T-helper 1 cell treated with Interleukin-12 subunit alpha and Interleukin-12 subunit beta and Interleukin-4 antibody, amounts not matched to agents 30 μg/mL and 1 μg/mL, for 36 hours (primary cell): Measurements from ENCODE around the gene HSD3B7.
A peak's percentile ranks its signal among the peaks of the same experiment; 100 is the strongest.
"Not testable (repeated sequence)": the region's sequence is repeated elsewhere in the genome, so short reads cannot be mapped to it uniquely, and the experiment has no call there.

Experiments
- H3K27ac Mint-ChIP-seq: one replicate; pipeline ENCODE4 v1.8.0; 2021; ENCODE audit warnings: mild to moderate bottlenecking, mixed read lengths
- H3K27me3 Mint-ChIP-seq: one replicate; pipeline ENCODE4 v1.8.0; 2021; ENCODE audit warnings: low read depth, mixed read lengths
- H3K36me3 Mint-ChIP-seq: one replicate; pipeline ENCODE4 v1.8.0; 2021; ENCODE audit warnings: low read depth, mixed read lengths
- H3K4me1 Mint-ChIP-seq: one replicate; pipeline ENCODE4 v1.8.0; 2021; ENCODE audit warnings: low read depth, mixed read lengths
- H3K4me3 Mint-ChIP-seq: one replicate; pipeline ENCODE4 v1.8.0; 2021; ENCODE audit warnings: mild to moderate bottlenecking, moderate library complexity, mixed read lengths
- H3K9me3 Mint-ChIP-seq: one replicate; pipeline ENCODE4 v1.8.0; 2021; ENCODE audit warnings: mixed read lengths

HSD3B7 gene

GRCh38 chr16:31009894-31010584 lies 25.0 kb downstream of the HSD3B7 start:
- H3K4me1 Mint-ChIP-seq, result peaks cover 7% of the 10 kb centered on the region
- H3K27me3 Mint-ChIP-seq, result peaks cover 54% of the 10 kb centered on the region

GRCh38 chr16:31010585-31011325 lies 25.7 kb downstream of the HSD3B7 start, which contains the start of gene STX1B:
Gene STX1B (minus strand): TSS chr16:31010638. CDS start chr16:31010396, 242 bp downstream.
- Mint-ChIP-seq H3K27ac (no peak within 1 kb of the TSS), H3K27me3 (peaks cover 57% of the 10 kb centered on the region), H3K36me3 (no peaks in the 10 kb centered on the region), H3K4me1 (peaks cover 7% of the 10 kb centered on the region), H3K9me3 (no peaks in the 10 kb centered on the region), H3K4me3 (peak within 1 kb of the TSS; percentile 62)

More at GRCh38 chr16:31009894-31010584, 25.0 kb downstream of the HSD3B7 start:
- Mint-ChIP-seq H3K9me3 (no peaks in the 10 kb centered on the region), H3K4me3 (peak overlapping the region; percentile 45), H3K36me3 (no peaks in the 10 kb centered on the region), H3K27ac (no peak overlapping the region)

- Mint-ChIP-seq H3K27me3 (peaks cover 57% of the 10 kb centered on the region), H3K4me3 (peak overlapping the region; percentile 62)
- not testable (repeated sequence) for H3K4me1 Mint-ChIP-seq, H3K27ac Mint-ChIP-seq, H3K9me3 Mint-ChIP-seq, H3K36me3 Mint-ChIP-seq
These were observed 26.8 kb downstream of the HSD3B7 start for GRCh38 chr16:31011815-31012214.

- H3K4me3 Mint-ChIP-seq, H3K36me3 Mint-ChIP-seq, H3K9me3 Mint-ChIP-seq, H3K27ac Mint-ChIP-seq, H3K4me1 Mint-ChIP-seq: not testable (repeated sequence)
- peaks cover 52% of the 10 kb centered on the region for H3K27me3 Mint-ChIP-seq
These were observed 28.3 kb downstream of the HSD3B7 start for GRCh38 chr16:31013292-31013691.

GRCh38 chr16:31016018-31016417 lies 31.0 kb downstream of the HSD3B7 start:
- Mint-ChIP-seq H3K36me3 (no peaks in the 10 kb centered on the region), H3K27ac (no peak overlapping the region), H3K4me3 (no peak overlapping the region), H3K27me3 (peaks cover 36% of the 10 kb centered on the region), H3K9me3 (no peaks in the 10 kb centered on the region), H3K4me1 (peaks cover 7% of the 10 kb centered on the region)

GRCh38 chr16:31017756-31018155 lies 32.7 kb downstream of the HSD3B7 start:
- H3K9me3 Mint-ChIP-seq, H3K4me1 Mint-ChIP-seq, H3K27ac Mint-ChIP-seq, H3K4me3 Mint-ChIP-seq, H3K36me3 Mint-ChIP-seq: not testable (repeated sequence)
- H3K27me3 Mint-ChIP-seq, result peaks cover 18% of the 10 kb centered on the region

GRCh38 chr16:31020536-31020935 lies 35.5 kb downstream of the HSD3B7 start:
- H3K4me1 Mint-ChIP-seq, result peaks cover 7% of the 10 kb centered on the region

GRCh38 chr16:31022544-31023251 lies 37.7 kb downstream of the HSD3B7 start:
- Mint-ChIP-seq H3K27ac (no peak overlapping the region), H3K4me3 (no peak overlapping the region), H3K36me3 (no peaks in the 10 kb centered on the region), H3K9me3 (no peaks in the 10 kb centered on the region), H3K27me3 (no peaks in the 10 kb centered on the region), H3K4me1 (peaks cover 7% of the 10 kb centered on the region)

More at GRCh38 chr16:31020536-31020935, 35.5 kb downstream of the HSD3B7 start:
- no peaks in the 10 kb centered on the region for H3K27me3 Mint-ChIP-seq
- H3K9me3 Mint-ChIP-seq, result no peaks in the 10 kb centered on the region
- H3K27ac Mint-ChIP-seq, result no peak overlapping the region
- H3K36me3 Mint-ChIP-seq, result no peaks in the 10 kb centered on the region
- no peak overlapping the region for H3K4me3 Mint-ChIP-seq

- Mint-ChIP-seq H3K4me1 (peaks cover 7% of the 10 kb centered on the region), H3K9me3 (no peaks in the 10 kb centered on the region), H3K27me3 (no peaks in the 10 kb centered on the region)
These were observed 38.2 kb downstream of the HSD3B7 start for GRCh38 chr16:31023252-31023602.

GRCh38 chr16:31023627-31024226 lies 38.7 kb downstream of the HSD3B7 start:
- H3K4me3 Mint-ChIP-seq, result no peak overlapping the region
- no peak overlapping the region for H3K27ac Mint-ChIP-seq
- no peaks in the 10 kb centered on the region for H3K36me3 Mint-ChIP-seq
- peaks cover 7% of the 10 kb centered on the region for H3K4me1 Mint-ChIP-seq
- H3K9me3 Mint-ChIP-seq, result no peaks in the 10 kb centered on the region
- no peaks in the 10 kb centered on the region for H3K27me3 Mint-ChIP-seq

More at GRCh38 chr16:31023252-31023602, 38.2 kb downstream of the HSD3B7 start:
- H3K27ac Mint-ChIP-seq, result no peak overlapping the region
- no peak overlapping the region for H3K4me3 Mint-ChIP-seq
- no peaks in the 10 kb centered on the region for H3K36me3 Mint-ChIP-seq

GRCh38 chr16:31025339-31025738 lies 40.3 kb downstream of the HSD3B7 start:
- Mint-ChIP-seq H3K9me3 (no peaks in the 10 kb centered on the region), H3K27me3 (no peaks in the 10 kb centered on the region), H3K4me1 (peaks cover 7% of the 10 kb centered on the region), H3K27ac (peak overlapping the region; percentile 76), H3K4me3 (no peak overlapping the region), H3K36me3 (no peaks in the 10 kb centered on the region)

- Mint-ChIP-seq H3K9me3 (no peaks in the 10 kb centered on the region), H3K27ac (no peak overlapping the region), H3K27me3 (no peaks in the 10 kb centered on the region), H3K36me3 (peaks cover 4% of the 10 kb centered on the region), H3K4me3 (no peak overlapping the region), H3K4me1 (peaks cover 12% of the 10 kb centered on the region)
These were observed 44.3 kb downstream of the HSD3B7 start for GRCh38 chr16:31029272-31029671.

- peaks cover 14% of the 10 kb centered on the region for H3K4me1 Mint-ChIP-seq
- no peaks in the 10 kb centered on the region for H3K27me3 Mint-ChIP-seq
- H3K36me3 Mint-ChIP-seq, result peaks cover 9% of the 10 kb centered on the region
- H3K4me3 Mint-ChIP-seq, result no peak overlapping the region
- no peak overlapping the region for H3K27ac Mint-ChIP-seq
- H3K9me3 Mint-ChIP-seq, result no peaks in the 10 kb centered on the region
These were observed 46.3 kb downstream of the HSD3B7 start for GRCh38 chr16:31031276-31031675.
